Measurements from ENCODE around the gene KCNK10.

The KCNK10 gene

DNA sequence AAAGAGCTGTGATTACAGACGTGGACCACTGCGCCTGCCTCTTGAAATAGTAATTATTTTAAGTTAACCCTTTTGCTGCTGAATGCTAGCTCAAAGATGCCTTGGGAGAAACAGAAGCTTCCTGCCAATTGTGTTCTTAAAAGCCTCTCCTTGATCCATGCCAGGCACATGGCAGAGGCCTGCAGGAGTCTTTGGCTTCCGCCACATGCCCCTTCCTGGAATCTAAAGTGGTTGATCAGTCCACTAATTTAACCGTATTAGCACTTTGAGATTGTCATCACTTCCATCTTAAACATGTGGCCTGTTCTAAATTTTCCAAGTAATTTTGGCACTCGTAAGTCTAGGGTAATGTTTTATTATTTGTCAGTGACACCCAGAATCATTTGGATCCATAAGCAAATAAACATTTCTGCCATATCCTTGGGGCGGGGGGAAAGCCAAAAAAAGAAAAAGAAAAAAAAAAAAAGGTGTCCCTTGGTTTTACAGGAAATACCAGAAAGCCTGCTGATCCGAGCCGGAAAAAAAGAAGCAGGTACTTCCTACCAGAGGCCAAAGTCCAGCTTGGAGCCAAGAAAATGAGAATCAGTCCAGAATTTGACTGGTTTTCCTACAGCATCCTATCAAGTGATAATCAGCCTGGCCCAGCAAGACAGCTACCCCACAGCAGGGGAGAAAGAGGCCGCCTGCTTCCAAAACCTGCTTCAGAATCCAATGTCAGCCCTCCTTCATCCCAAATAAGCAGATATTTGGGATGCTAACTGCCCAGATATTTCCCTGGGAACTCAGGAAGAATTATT lies 104.8 kb downstream of the KCNK10 start:
- no peak for FAIRE-seq

DNA sequence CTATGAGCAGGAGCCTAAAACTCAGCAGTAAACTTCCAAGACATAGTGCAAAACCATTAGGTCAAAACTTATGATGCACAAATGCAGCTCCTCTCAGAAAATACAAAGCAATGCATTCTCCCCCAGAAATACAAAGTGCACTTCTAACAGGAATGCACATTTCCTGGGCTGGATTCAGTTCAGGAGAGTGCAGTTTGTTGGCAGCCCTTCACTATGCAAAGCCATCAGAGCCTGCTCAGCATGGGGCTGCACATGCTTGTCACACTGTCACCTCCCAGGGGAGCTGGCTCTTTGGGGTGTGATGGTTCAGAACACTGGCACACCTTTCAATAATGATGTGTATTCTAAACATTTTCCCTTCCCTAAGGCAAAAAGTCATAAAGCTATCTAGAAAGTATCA lies 110.4 kb downstream of the KCNK10 start:
- no peak for FAIRE-seq

DNA sequence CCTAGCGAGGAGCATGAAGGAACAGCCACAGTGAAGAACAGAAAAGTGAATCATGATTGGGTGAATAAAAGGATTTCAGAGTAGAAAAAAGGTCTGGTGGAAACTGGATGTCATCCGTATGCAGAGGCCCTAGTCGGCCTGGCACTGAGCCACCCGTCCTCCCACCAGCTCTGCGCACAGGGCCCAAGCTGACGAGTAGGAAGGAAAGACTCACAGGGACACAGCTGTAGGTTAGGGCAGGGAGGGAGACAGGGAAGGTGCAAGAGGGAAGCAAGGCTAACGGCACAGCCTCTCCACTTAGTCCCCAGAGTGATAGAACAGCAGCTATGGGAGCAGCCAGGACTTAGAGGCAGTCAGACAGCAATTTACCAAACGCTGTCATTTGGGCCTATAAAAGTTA lies 112.6 kb downstream of the KCNK10 start:
- FAIRE-seq: no peak

GRCh38 chr14:88209273-88209672 lies 113.8 kb downstream of the KCNK10 start:
- FAIRE-seq: no peak

GRCh38 chr14:88208858-88209257 lies 114.2 kb downstream of the KCNK10 start:
- no peak for FAIRE-seq

- no peak for FAIRE-seq
Observed at GRCh38 chr14:88204221-88204620, 118.8 kb downstream of the KCNK10 start.

DNA sequence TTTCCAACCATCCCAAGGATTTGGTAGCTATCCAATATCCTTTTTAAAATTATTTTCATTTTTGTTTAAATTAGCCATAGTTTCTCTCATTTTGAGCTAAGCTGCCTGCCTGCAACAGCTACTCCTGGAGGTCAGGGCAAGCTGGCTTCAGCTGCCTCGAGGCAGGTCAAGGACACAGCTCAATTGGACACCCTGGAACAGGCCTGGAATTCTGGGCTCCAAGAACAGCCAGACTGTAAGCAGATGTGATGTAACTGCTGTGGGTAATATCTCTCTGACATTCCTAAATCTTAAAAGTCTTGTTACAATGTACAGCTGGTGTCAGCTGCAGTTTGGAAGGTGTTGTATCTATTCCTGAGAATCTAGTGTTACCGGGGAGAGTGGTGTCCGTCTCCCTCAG lies 119.8 kb downstream of the KCNK10 start:
- FAIRE-seq: no peak

DNA sequence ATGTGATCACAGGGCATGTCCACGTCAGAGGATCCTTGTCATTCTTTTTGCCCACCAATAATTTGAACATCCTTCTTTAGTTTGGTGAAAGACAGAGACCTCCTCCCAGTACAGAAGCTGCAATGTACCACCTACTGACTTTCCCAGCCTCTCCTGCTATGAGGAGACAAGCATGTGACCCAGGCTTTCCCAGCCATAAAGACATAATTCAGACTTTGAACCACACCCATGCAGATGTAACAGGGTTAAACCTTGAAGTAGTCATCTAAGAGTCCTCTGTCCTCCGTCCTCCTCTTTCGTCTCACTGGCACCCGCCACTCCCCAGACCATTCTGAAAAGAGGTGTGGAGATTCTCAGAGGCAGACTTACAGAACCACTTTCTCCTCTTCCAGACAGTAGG lies 120.8 kb downstream of the KCNK10 start:
- FAIRE-seq: no peak

- no peak for FAIRE-seq
Observed at GRCh38 chr14:88201851-88202250, 121.2 kb downstream of the KCNK10 start.

DNA sequence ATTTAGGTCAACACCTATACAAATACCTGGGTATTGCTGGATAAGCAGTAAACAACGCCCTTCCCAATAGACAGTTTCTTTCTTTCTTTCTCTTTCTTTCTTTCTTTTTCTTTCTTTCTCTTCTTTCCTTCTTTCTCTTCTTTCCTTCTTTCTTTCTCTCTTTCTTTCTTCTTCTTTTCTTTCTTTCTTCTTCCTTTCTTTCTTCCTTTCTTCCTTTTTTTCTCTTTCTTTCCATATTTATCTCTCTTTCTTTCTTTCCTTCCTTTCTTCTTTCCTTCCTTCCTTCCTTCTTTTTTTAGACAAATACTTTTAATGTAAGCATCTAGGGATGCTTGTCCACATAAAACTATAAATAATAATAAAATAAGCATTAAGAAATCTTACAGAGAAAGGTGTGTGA lies 123.2 kb downstream of the KCNK10 start:
- FAIRE-seq: no peak

DNA sequence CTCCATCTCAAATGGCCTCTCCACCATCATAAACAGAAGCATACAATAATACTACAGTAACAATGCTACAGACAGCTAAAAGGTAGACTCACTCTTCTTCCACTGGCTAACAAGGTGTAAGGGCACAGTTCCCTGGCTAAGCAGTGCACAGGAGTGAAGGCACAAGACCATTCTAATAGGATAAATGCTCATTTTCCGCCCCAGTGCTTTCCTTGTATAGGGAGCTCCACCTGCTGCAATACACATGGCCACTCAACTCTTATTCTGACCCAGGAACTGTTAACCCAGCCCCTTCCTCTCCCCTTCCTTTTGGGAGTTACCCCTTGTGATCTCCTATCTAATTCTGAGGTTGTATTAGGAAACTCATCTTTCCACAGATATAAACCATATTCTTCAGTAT lies 124.6 kb downstream of the KCNK10 start:
- no peak for FAIRE-seq

GRCh38 chr14:88196925-88197324 lies 126.1 kb downstream of the KCNK10 start:
- FAIRE-seq: no peak

DNA sequence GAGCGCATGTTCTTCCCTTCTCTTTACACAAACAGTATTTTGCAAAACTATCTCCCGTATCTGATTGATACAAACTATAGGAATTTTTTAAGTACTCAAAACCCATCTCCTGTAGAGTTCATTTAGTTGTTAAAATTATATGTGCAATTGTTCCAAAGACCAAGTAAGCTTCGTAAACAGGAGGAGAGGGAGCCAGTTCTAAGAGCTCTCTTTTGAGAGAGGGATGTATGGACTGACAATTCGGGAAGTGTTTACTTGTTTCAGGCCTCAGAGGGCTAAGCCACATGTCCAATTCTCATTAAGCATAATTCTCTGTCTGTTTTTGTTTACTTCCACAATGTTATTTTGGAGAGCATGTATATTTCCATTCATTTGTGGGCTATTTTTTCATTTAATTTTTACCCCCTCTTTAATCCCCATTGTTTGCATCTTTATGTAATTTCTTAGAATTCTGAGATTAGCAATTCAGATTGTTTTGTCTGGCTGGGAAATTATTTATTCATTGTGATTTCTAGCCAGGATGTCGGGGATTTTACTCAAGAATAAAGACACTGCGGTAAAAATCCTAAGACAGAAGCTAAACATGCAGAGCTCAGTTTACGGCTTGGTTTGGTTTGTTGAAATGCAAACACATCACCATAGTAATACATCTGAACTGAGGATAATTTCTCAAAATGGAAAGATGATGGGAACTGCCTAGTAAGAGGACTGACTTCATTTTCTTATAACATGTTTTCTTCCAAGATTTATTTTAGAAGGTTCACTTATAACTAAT lies 126.8 kb downstream of the KCNK10 start:
- FAIRE-seq: no peak

- no peak for FAIRE-seq
Observed at GRCh38 chr14:88195676-88196075, 127.4 kb downstream of the KCNK10 start.

DNA sequence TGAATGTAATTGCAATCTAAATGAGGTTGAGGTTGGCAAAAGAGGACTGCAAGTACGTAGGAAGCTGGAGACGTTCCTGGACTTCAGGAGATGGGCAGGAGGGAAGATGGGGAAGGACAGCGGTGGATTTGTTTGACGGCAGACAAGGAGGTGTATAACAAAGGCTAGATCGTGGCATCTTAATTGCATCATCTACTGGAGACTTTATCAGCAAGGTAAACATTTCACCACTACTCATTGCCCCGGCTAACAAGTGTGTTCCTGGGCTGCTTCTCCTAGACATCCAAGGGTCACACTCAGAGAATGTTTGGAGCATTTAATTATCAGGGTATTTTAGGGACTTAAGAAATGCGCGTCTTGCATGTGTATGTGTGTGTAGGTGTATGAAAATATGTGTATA lies 128.5 kb downstream of the KCNK10 start:
- FAIRE-seq: no peak

DNA sequence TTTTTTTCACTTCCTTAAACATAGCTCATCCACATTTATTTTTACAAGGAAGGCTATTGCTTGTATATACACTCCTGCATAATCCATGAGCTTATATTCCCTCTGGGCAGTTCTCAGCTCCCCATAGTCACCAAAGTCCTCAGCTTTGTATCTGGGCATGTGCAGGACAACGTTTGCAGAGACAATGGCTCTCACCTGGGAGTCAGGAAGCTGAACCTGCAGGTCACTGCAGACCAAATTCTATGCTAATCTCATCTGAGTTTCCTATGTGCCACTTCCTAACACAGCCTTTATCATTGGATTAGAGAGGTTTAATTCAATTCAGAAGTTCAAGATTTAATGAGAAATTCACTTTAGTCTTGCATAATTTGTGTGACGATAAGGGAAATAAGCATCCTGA lies 131.5 kb downstream of the KCNK10 start:
- FAIRE-seq: no peak

DNA sequence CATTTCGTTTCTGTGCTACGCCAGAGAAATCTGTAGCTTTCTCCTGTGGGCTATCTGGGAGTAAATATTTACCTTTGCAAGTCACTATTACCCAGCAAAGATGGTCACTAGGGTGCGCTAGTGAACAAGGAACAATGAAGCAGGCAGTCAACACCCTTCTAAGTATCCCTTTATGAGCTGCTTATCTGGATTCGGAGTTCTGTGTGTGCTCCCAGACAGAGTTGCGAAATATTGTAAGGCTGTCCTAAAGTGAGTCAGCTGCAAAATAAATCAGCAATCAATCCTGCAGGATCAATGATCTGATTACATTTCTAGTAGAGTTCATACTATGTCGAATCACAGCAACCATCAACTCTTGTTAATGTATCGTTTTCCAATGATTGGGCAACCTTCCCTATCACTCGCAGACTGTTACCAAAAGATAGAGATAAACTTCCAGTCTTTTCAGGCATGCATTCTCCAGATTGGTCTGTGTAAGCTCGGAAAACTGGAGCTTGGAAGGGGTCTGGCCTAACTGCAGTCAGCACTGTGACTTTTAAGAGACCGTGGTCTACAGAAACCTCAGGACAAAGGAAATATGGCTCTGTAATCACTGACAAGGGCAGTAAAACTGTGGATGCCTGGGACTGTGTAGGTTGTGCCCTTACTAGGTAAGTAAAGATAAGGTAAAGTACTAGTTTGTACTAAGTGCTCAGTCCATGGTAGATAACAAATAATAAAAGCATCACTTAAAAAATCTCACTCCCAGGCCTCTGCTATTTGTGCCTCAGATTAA lies 133.5 kb downstream of the KCNK10 start:
- peak; percentile 49 for FAIRE-seq

DNA sequence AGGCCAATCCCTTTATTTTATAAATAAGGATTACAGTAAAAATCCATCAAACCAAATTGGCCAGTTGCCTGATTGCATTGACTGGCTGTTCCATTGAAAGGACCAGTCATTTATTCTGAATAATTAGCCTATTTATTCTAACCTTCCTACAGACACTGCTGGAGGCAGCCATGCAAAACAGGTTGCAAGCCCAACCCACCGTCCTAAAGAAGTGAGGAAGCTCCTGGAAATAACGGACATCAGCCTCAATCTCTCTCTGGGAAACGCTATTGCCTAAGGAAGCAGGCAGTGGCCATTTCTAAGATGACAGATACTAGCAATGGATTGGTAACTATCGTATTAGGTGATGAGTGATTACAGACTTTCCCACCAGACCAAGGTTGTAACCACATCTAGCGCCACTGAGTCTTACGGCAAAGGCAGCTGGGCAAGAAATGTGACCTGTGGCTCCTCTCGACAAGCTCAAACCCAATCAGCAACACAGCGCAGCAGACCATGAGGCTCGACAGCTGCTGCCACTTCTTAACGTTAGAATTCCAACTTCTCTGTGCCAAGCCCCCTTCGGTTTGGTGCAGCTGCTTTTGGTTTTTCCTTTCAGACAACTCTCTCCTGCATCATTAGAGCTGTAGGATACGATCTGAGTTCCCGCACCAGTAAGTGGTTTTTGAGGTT lies 134.2 kb downstream of the KCNK10 start:
- no peak for FAIRE-seq

DNA sequence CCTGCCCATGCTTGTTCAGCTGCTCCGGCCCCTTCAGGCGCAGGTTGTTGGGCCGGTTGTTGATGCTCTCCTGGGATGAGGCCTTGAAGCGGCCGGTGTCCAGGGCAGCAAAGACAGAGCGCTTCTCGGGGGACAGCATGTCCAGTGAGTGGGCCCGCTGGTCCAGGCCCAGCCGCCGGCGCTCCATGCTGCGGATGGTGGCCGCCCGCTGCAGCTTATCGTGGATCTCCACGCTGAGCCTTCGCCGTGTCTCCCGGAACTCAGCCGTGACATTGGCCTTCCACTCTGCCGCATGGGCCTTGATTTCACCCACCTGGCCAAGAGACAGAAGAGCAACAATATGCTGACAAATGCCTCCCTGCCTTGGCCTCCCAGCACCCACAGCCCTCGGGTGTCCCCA lies 137.2 kb downstream of the KCNK10 start:
- no peak for FAIRE-seq

- no peak for FAIRE-seq
Observed at GRCh38 chr14:88184956-88185355, 138.1 kb downstream of the KCNK10 start.

- FAIRE-seq: no peak
Observed at GRCh38 chr14:88181072-88181471, 142.0 kb downstream of the KCNK10 start.

DNA sequence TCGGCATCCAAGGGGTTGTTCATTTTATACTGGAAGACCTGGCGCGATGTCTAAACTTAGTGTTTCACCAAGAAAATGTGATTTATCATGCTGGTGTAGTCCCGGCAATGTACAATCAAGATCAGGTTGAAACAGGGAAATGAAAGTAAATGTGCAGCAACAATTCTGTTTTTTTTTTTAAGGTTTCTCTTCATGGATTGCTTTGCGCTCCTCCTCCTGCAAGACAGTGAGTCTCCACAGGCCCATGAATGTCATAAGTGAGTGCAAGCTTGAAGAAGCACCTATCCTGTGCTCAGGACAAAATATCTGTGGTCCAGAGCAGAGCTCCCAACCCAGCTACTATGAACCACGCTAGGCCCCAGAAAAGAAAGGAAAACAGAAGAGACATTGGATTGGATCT lies 143.4 kb downstream of the KCNK10 start:
- no peak for FAIRE-seq

DNA sequence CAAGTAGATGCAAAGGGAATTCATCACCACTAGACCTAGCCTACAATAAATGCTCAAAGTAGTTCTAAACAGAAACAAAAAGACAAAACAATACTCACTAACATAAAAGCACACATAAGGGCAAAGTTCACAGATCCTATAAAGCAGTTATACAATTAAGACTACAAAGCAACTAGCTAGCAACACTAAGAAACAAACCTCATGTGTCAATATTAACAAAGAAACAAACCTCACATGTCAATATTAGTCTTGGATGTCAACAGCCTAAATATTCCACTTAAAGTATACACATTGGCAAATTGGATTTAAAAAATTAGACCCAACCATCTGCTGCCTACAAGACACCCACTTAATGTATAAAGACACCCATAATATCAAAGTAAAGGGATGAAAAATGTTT lies 152.7 kb downstream of the KCNK10 start:
- FAIRE-seq: no peak
